Pancreas (tissue), 10 donors: ENCODE measurements around the gene FN3K. TPM values are rescaled to one million over a fixed set of nuclear protein-coding genes. Genes with fewer than 3 reads are reported as not detected.

ENCODE experiments used
- ATAC-seq, 4 donors: fragments of 200-7000 bp; cut with Tn5 transposase; one replicate each; pipeline versions ENCODE4 v1.8.0 to v1.9.1; 2020; ENCODE audit warnings: mild to moderate bottlenecking in 4 of 4, moderate library complexity in 4 of 4
- DNase-seq, 6 donors: peaks; one replicate each; pipeline ENCODE4 v3.0.0-alpha.2; 2020
- FAIRE-seq: peaks from 2 replicates; lab custom pipeline; 2012; peaks lifted over from hg19 to GRCh38; lab: Jason Lieb, UNC
- H3K27ac ChIP-seq, 4 donors: fragments of 200-600 bp; sonication (generic); 1 replicate in 3 of 4; 2 replicates in 1 of 4; pipeline versions ENCODE4 v1.5.0 to v1.8.0; 2020
- H3K27me3 ChIP-seq, 4 donors: fragments of 200-600 bp; one replicate each; pipeline ENCODE4 v1.8.0; 2021
- H3K36me3 ChIP-seq, 3 donors: fragments of 200-600 bp; sonication (generic) in 1 of 3; one replicate each; pipeline versions ENCODE4 v1.5.0 to v1.8.0; 2020 to 2021
- H3K4me1 ChIP-seq, 3 donors: fragments of 200-600 bp; one replicate each; pipeline ENCODE4 v1.8.0; 2021
- H3K4me3 ChIP-seq, 4 donors: fragments of 200-600 bp; sonication (generic) in 2 of 4; one replicate each; pipeline versions ENCODE4 v1.5.0 to v1.8.0; 2020 to 2021
- H3K9me3 ChIP-seq, 4 donors: fragments of 200-600 bp; one replicate each; pipeline ENCODE4 v1.8.0; 2021
- WGBS, 2 donors: extraction: QIAGEN DNeasy Blood & Tissue Kit; methylation state at CpG; one replicate each; pipeline ENCODE4 v1.1.7; 2013; 5-methylcytosine and 5-hydroxymethylcytosine counted together
- intact Hi-C, 3 donors: fragments of 100-400 bp; cut with DNase I; formaldehyde crosslinking; loops; one replicate each; pipeline versions ENCODE4 v1.11.1 to v1.14.2; 2022
- polyA plus RNA-seq, 2 donors: library from polyadenylated mRNA; stranded (reverse); fragments of 200-250 nt; gene quantifications; one replicate each; pipeline ENCODE4 v1.2.3, GENCODE V29; 2013
- total RNA-seq, 6 donors: library from RNA; stranded (reverse); fragmentation: NEBNext Ultra II Directional in 4 of 6; extraction: Animal tissue kit (Norgen Biotek cat#: 25700) in 4 of 6; gene quantifications; one replicate each; pipeline versions ENCODE4 v1.2.1 to v1.2.4, GENCODE V29; 2021 to 2023
- TF ChIP-seq, protein P1 (sequence below), 4 donors: fragments of 200-600 bp; sonication (generic) in 3 of 4; IDR thresholded peaks; one replicate each; pipeline versions ENCODE4 v1.5.0 to v1.8.0; 2021; ENCODE audit warnings: antibody characterized with exemption in 4 of 4
- donor health status: healthy with polysubstance abuse.
- donor health status: DM: no; HTN: no; CAD: no; lungs with moderate emphysema.
- donor health status: DM: no; HTN: no; CAD: no.
- donor health status: control.
- donor health status: control.
- donor health status: Bipolar disorder and iron deficiency.
- donor health status: DM: yes; HTN: yes; CAD: no.
- donor health status: DM: no; HTN: no; CAD: no.
- donor health status: DM: no; HTN: no; CAD: no.
- donor health status: DM: yes; HTN: yes; CAD: no.

FN3K gene
- total and polyA plus RNA-seq, 8 donors: 13.2 to 24.3 (median 19.0) TPM

DNA sequence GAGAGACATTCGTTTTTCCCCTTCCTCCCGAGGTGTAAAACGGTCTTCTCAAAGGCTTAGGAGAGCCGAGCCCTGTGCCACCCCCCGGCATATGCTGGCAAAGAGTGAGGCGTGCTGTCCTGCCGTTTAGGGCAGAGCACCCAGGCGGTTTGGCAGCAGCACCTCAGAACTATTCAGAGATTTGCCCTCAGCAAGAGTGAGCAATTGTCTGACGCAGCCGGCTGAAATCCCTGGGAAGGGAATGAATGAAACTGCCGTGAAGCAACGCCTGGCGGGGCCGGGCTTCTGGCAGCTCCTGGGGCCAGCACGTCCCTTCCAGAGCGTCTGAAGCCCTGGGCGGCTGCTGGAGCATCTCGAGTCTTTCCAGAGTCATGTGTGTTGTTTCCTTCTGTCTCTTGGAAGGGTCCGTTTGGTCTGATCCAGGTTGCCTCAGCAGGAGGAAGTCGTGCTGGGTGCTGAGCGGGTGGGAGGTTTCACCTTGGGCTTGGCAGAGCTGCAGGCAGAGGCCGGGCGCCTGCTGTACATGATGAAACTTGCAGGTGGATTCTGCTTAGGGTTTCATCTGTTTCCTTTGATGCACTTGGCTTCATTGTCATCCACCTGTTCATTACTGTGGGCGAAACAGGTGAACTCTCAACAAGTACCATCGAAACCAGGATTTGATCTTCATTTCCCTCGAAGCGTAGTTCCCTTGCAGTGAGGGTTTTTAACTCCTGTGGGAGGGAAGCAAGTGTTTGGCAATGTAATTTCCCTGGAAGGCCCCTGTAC is 51.9 kb downstream of the FN3K start:
- FAIRE-seq: no peak
- peak in 2 of 4 donors; percentile 19 to 63 for ATAC-seq

DNA sequence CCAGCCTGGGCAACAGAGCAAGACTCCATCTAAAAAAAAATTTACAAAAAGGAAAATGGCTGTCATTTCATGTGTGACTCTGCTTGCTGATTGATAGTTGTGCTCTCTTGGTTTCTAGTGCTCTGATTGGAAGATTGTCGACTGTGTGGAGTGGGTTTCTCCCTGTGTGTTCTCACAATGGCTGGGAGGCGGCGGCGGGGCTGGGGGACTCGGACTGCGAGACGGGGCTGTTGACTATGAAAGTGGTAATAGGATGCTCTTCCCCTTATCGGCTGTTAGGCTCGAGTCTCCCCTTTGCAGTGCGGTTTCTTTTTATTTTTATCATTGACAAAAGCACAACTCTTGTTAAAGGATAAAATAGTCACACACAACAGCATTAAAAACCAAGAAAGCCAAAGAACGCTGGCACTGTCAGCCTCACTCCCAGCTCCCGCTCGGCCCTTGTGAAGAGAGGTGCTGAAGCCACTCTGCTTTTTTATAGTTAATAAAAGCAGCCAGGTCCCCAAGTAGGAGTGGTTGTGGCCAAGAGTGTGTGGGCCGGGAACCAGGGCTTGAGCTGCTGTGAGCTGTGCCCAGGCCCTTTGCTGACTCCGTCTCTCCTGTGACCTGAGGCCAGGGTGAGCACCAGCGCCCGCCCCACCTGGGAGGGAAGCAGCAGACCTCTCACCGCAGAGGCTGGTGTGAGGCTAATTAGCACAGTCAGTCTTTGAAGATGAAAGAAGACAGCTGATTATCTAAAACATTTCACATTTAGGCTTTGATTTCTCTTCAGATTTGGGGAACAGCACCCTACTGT is 53.0 kb downstream of the FN3K start:
- Histone ChIP-seq H3K4me3 (no peak overlapping the region), H3K27ac (no peak overlapping the region), H3K36me3 (no peaks in the 10 kb centered on the region), H3K4me1 (no peaks in the 10 kb centered on the region), H3K9me3 (no peaks in the 10 kb centered on the region), H3K27me3 (no peaks in the 10 kb centered on the region)
- peak in 1 of 6 donors; percentile 41 for DNase-seq
- TF ChIP-seq, protein P1, sequence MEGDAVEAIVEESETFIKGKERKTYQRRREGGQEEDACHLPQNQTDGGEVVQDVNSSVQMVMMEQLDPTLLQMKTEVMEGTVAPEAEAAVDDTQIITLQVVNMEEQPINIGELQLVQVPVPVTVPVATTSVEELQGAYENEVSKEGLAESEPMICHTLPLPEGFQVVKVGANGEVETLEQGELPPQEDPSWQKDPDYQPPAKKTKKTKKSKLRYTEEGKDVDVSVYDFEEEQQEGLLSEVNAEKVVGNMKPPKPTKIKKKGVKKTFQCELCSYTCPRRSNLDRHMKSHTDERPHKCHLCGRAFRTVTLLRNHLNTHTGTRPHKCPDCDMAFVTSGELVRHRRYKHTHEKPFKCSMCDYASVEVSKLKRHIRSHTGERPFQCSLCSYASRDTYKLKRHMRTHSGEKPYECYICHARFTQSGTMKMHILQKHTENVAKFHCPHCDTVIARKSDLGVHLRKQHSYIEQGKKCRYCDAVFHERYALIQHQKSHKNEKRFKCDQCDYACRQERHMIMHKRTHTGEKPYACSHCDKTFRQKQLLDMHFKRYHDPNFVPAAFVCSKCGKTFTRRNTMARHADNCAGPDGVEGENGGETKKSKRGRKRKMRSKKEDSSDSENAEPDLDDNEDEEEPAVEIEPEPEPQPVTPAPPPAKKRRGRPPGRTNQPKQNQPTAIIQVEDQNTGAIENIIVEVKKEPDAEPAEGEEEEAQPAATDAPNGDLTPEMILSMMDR (IDR thresholded peaks at IDR 0.05): no peak
- intact Hi-C loops: loop anchor here in 1 of 3 donors (10.0 kb wide), 1 partner anchor 126 kb away; no protein-coding TSS in a partner anchor
- FAIRE-seq: no peak
- no peak for ATAC-seq
- 90 to 93% methylated on average over 18 of the region's 18 CpGs for WGBS, 2 donors

More for the DNA sequence above, 51.9 kb downstream of the FN3K start:
- Histone ChIP-seq H3K4me3 (no peak overlapping the region), H3K27me3 (no peaks in the 10 kb centered on the region), H3K4me1 (no peaks in the 10 kb centered on the region), H3K9me3 (no peaks in the 10 kb centered on the region), H3K36me3 (no peaks in the 10 kb centered on the region), H3K27ac (no peak overlapping the region)
- TF ChIP-seq, protein P1 (IDR thresholded peaks at IDR 0.05): no peak
- intact Hi-C loops: loop anchor here in 1 of 3 donors (10.0 kb wide), 1 partner anchor 128 kb away; no protein-coding TSS in a partner anchor
- WGBS, 2 donors: 88 to 92% methylated on average over 27 of the region's 27 CpGs
- peak in 1 of 6 donors; percentile 33 for DNase-seq

DNA sequence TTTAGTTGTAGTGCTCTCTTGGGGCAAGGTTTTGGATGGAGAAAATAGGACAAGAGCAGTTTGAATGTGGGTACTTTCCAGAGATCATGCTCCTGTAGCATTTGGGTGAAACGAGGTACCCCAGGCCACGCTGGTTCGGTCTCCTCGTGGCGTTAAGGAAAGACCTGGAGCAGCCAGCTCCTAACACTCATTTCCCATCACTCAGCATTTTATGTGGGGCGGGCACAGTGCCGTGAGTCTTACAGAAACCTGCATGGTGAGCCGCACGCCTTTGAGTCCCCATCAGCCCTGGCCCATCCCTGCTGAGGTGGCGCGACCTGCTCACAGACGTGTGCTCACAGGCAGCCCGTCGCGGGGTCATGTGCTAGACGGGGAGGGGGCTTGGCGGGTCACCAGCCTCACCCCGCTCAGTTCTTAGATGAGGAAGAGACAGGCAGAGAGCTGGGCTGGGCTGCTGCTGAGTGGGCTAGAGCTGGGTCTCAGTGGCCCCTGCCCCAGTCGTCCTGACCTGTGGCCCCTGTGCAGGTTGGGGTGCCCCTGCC is 53.7 kb downstream of the FN3K start:
- intact Hi-C loops: loop anchor here in 1 of 3 donors (10.0 kb wide), 1 partner anchor 126 kb away; no protein-coding TSS in a partner anchor
- H3K27me3 ChIP-seq: no peaks in the 10 kb centered on the region
- no peaks in the 10 kb centered on the region for H3K9me3 ChIP-seq
- no peak overlapping the region for H3K27ac ChIP-seq
- no peaks in the 10 kb centered on the region for H3K36me3 ChIP-seq
- no peaks in the 10 kb centered on the region for H3K4me1 ChIP-seq
- TF ChIP-seq, protein P1 (IDR thresholded peaks at IDR 0.05): no peak
- FAIRE-seq: no peak
- ATAC-seq: peak in 1 of 4 donors; percentile 18
- DNase-seq: peak in 1 of 6 donors; percentile 35
- H3K4me3 ChIP-seq: no peak overlapping the region
- 91 to 92% methylated on average over 19 of the region's 19 CpGs for WGBS, 2 donors

DNA sequence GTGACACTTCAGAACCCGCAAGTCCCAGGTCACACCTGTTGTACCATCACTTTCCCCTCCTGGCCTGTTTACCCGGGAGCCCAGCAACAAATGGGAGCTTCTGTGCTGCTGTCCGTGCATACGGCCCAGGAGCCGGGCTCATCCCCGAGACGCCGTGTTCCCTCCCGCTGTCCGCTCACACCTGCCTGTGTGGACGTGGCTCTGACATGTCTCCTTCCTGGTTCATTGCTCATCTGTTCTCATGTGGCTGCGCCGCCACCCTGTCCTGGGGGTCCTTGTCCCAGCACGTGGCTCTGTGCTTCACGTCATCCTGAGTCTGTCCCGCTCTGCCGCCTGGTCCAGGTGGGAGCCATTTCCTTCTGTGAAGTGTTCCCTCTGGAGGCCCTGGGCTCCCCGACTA is 54.4 kb downstream of the FN3K start:
- ATAC-seq (no peak), FAIRE-seq (no peak), DNase-seq (peak in 1 of 6 donors; percentile 40)
- Histone ChIP-seq H3K27me3 (no peaks in the 10 kb centered on the region), H3K4me3 (no peak overlapping the region), H3K4me1 (no peaks in the 10 kb centered on the region), H3K36me3 (no peaks in the 10 kb centered on the region), H3K9me3 (no peaks in the 10 kb centered on the region), H3K27ac (no peak overlapping the region)
- 94% methylated on average over 18 of the region's 18 CpGs for WGBS, 2 donors
- TF ChIP-seq, protein P1 (IDR thresholded peaks at IDR 0.05): no peak
- intact Hi-C loops: loop anchor here in 1 of 3 donors (10.0 kb wide), 1 partner anchor 125 kb away; no protein-coding TSS in a partner anchor
